GM23338 (cell line): ENCODE measurements around the gene OR4K17. TPM values are rescaled to one million over a fixed set of nuclear protein-coding genes. Genes with fewer than 3 reads are reported as not detected.

ENCODE experiments used
- ATAC-seq: fragments of 200-7000 bp; cut with Tn5 transposase; 3 replicates; pipeline ENCODE4 v1.9.1; 2020
- DNase-seq: peaks from one replicate; pipeline ENCODE4 v3.0.0-alpha.2; 2015; ENCODE audit warnings: low spot score
- H2AFZ ChIP-seq: fragments of 200-600 bp; sonication (generic); 2 replicates; pipeline ENCODE4 v1.8.0; 2016; ENCODE audit warnings: antibody characterized with exemption, mild to moderate bottlenecking, moderate library complexity
- H3F3A ChIP-seq: fragments of 200-600 bp; sonication (generic); replicated peaks from 2 replicates; pipeline ENCODE4 v1.8.0; 2017; ENCODE audit warnings: antibody characterized with exemption, mixed run types, low read depth
- H3K27ac ChIP-seq: fragments of 200-600 bp; sonication (generic); 2 replicates; pipeline ENCODE4 v1.6.1; 2016; ENCODE audit warnings: low read depth
- H3K27me3 ChIP-seq: fragments of 200-600 bp; sonication (generic); 2 replicates; pipeline ENCODE4 v1.8.0; 2016; ENCODE audit warnings: mild to moderate bottlenecking, mixed run types, moderate library complexity; ENCODE audit not compliant: insufficient read depth
- H3K36me3 ChIP-seq: fragments of 200-600 bp; sonication (generic); 2 replicates; pipeline ENCODE4 v1.8.0; 2016; ENCODE audit warnings: mild to moderate bottlenecking; ENCODE audit not compliant: insufficient read depth
- H3K4me1 ChIP-seq: fragments of 200-600 bp; sonication (generic); 2 replicates; pipeline ENCODE4 v1.8.0; 2016; ENCODE audit warnings: mild to moderate bottlenecking, moderate library complexity; ENCODE audit not compliant: insufficient read depth
- H3K4me2 ChIP-seq: fragments of 200-600 bp; sonication (generic); 2 replicates; pipeline ENCODE4 v1.7.1; 2017; ENCODE audit warnings: mixed run types
- H3K4me3 ChIP-seq: fragments of 200-600 bp; sonication (generic); 2 replicates; pipeline ENCODE4 v1.6.1; 2016; ENCODE audit warnings: mixed run types
- H3K79me2 ChIP-seq: fragments of 200-600 bp; sonication (generic); replicated peaks from 2 replicates; pipeline ENCODE4 v1.8.0; 2017; ENCODE audit warnings: mild to moderate bottlenecking; ENCODE audit not compliant: insufficient read depth
- H3K9me2 ChIP-seq: fragments of 200-600 bp; sonication (generic); 2 replicates; pipeline ENCODE4 v1.8.0; 2017; ENCODE audit not compliant: insufficient read depth
- H4K20me1 ChIP-seq: fragments of 200-600 bp; sonication (generic); replicated peaks from 2 replicates; pipeline ENCODE4 v1.8.0; 2017; ENCODE audit warnings: mild to moderate bottlenecking; ENCODE audit not compliant: insufficient read depth
- H3K27ac Mint-ChIP-seq: 2 replicates; pipeline ENCODE4 v1.8.0; 2020; ENCODE audit warnings: inconsistent platforms, mild to moderate bottlenecking, moderate library complexity, mixed read lengths
- H3K27me3 Mint-ChIP-seq: 3 replicates; pipeline ENCODE4 v1.8.0; 2022; ENCODE audit warnings: low read depth, mild to moderate bottlenecking, moderate library complexity, mixed read lengths, inconsistent platforms; ENCODE audit not compliant: insufficient read depth, poor library complexity
- H3K36me3 Mint-ChIP-seq: 3 replicates; pipeline ENCODE4 v1.8.0; 2021; ENCODE audit warnings: low read depth, mild to moderate bottlenecking, inconsistent platforms, moderate library complexity, mixed read lengths
- H3K4me1 Mint-ChIP-seq: 3 replicates; pipeline ENCODE4 v1.8.0; 2020; ENCODE audit warnings: mild to moderate bottlenecking, inconsistent platforms, mixed read lengths
- H3K4me3 Mint-ChIP-seq: 3 replicates; pipeline ENCODE4 v1.8.0; 2021; ENCODE audit warnings: moderate library complexity, mild to moderate bottlenecking, inconsistent platforms, mixed read lengths
- H3K9me3 Mint-ChIP-seq: 3 replicates; pipeline ENCODE4 v1.8.0; 2020; ENCODE audit warnings: moderate library complexity, mild to moderate bottlenecking, inconsistent platforms, mixed read lengths
- CREB1 ChIP-seq: fragments of 250-450 bp; sonication (Bioruptor Pico); IDR thresholded peaks from 2 replicates; pipeline ENCODE4 v1.5.0; 2020; ENCODE audit warnings: low read depth, mild to moderate bottlenecking, moderate library complexity
- ETS1 ChIP-seq: IDR thresholded peaks from 2 replicates; pipeline ENCODE4 v1.6.1; 2016; ENCODE audit warnings: antibody characterized with exemption
- JUNB ChIP-seq: IDR thresholded peaks from one replicate; pipeline ENCODE4 v1.6.1; 2016; ENCODE audit warnings: antibody characterized with exemption; ENCODE audit not compliant: unreplicated experiment
- NANOG ChIP-seq: IDR thresholded peaks from 2 replicates; pipeline ENCODE4 v1.6.1; 2016; ENCODE audit warnings: antibody characterized with exemption, borderline replicate concordance
- POLR2AphosphoS5 ChIP-seq: IDR thresholded peaks from 2 replicates; pipeline ENCODE4 v1.6.1; 2016; ENCODE audit warnings: antibody characterized with exemption, low read depth
- REST ChIP-seq: IDR thresholded peaks from one replicate; pipeline ENCODE4 v1.6.1; 2018; ENCODE audit warnings: antibody characterized with exemption; ENCODE audit not compliant: unreplicated experiment
- STAT1 ChIP-seq: IDR thresholded peaks from one replicate; pipeline ENCODE4 v1.6.1; 2016; ENCODE audit warnings: antibody characterized with exemption; ENCODE audit not compliant: unreplicated experiment
- ZNF114 ChIP-seq: fragments of 250-450 bp; sonication (Bioruptor Pico); IDR thresholded peaks from 2 replicates; pipeline ENCODE4 v1.5.0; 2020; ENCODE audit warnings: mild to moderate bottlenecking, moderate library complexity
- ZNF331 ChIP-seq: fragments of 250-450 bp; sonication (Bioruptor Pico); IDR thresholded peaks from 2 replicates; pipeline ENCODE4 v1.5.0; 2020; ENCODE audit warnings: low read depth, mild to moderate bottlenecking, moderate library complexity
- ZNF462 ChIP-seq: fragments of 250-450 bp; sonication (Bioruptor Pico); IDR thresholded peaks from 2 replicates; pipeline ENCODE4 v1.5.0; 2020; ENCODE audit warnings: mild to moderate bottlenecking, moderate library complexity
- polyA plus RNA-seq: library from polyadenylated mRNA; unstranded; fragments of >200 nt; fragmentation: Nextera tagmentation; extraction: Ambion mirVana; gene quantifications from 2 replicates; pipeline ENCODE4 v1.2.1, GENCODE V29; 2016
- total RNA-seq: library from RNA; depleted of rRNA; stranded (reverse); fragments of >200 nt; shearing (Covaris generic); gene quantifications from 2 replicates; pipeline ENCODE4 v1.2.3, GENCODE V29; 2014

OR4K17 gene
- total and polyA plus RNA-seq, 2 experiments from 2014 or later, result not detected

- Mint-ChIP-seq H3K4me1 (no peaks in the 10 kb centered on the region), H3K27me3 (no peaks in the 10 kb centered on the region), H3K36me3 (peaks cover 3% of the 10 kb centered on the region; the same call in 1 of the 3 replicates), H3K27ac (no peak overlapping the region), H3K4me3 (no peak overlapping the region), H3K9me3 (peaks cover 81% of the 10 kb centered on the region)
- Histone ChIP-seq H4K20me1 (no peaks in the 10 kb centered on the region), H3K27ac (no peak overlapping the region), H3K4me3 (no peak overlapping the region), H2AFZ (no peak overlapping the region), H3K4me1 (no peaks in the 10 kb centered on the region), H3K79me2 (no peaks in the 10 kb centered on the region), H3K36me3 (peaks cover 15% of the 10 kb centered on the region; the same call in 1 of the 2 replicates), H3F3A (no peaks in the 10 kb centered on the region), H3K4me2 (no peak overlapping the region), H3K9me2 (no peaks in the 10 kb centered on the region), H3K27me3 (no peaks in the 10 kb centered on the region)
- ATAC-seq, result no peak
- no peak for DNase-seq
- TF ChIP-seq ZNF114 (CRISPR knock-in tag) (no peak), NANOG (no peak), REST (no peak), ETS1 (no peak), ZNF331 (CRISPR knock-in tag) (no peak)
Measured at GRCh38 chr14:20144820-20145219, 34.3 kb downstream of the OR4K17 start.

GRCh38 chr14:20164462-20164861, 53.9 kb downstream of the OR4K17 start:
- Mint-ChIP-seq H3K27ac (no peak overlapping the region), H3K4me3 (no peak overlapping the region), H3K4me1 (no peaks in the 10 kb centered on the region), H3K36me3 (peaks cover 10% of the 10 kb centered on the region), H3K9me3 (peaks cover 90% of the 10 kb centered on the region), H3K27me3 (peaks cover 8% of the 10 kb centered on the region)
- no peaks in the 10 kb centered on the region for H3K27me3 ChIP-seq
- no peaks in the 10 kb centered on the region for H3K9me2 ChIP-seq
- H3K4me2 ChIP-seq, result no peak overlapping the region
- ATAC-seq, result no peak
- H3K27ac ChIP-seq, result no peak overlapping the region
- H2AFZ ChIP-seq, result no peak overlapping the region
- no peak overlapping the region for H3K4me3 ChIP-seq
- H4K20me1 ChIP-seq, result no peaks in the 10 kb centered on the region
- H3F3A ChIP-seq, result no peaks in the 10 kb centered on the region
- H3K79me2 ChIP-seq, result no peaks in the 10 kb centered on the region
- H3K36me3 ChIP-seq, result peaks cover 14% of the 10 kb centered on the region; the same call in 1 of the 2 replicates
- no peaks in the 10 kb centered on the region for H3K4me1 ChIP-seq
- DNase-seq, result no peak
- no peak for TF ChIP-seq JUNB
- no peak for TF ChIP-seq CREB1 (CRISPR knock-in tag)
- TF ChIP-seq ETS1, result no peak
- TF ChIP-seq ZNF462, result no peak
- no peak for TF ChIP-seq STAT1
- TF ChIP-seq POLR2AphosphoS5, result no peak
